AG08395 (cell line): ENCODE results near the gene PPFIA2.

Experiments
- DNase-seq: peaks from one replicate; pipeline ENCODE4 v3.0.0; 2012; ENCODE audit warnings: mixed read lengths, low spot score

Gene PPFIA2

GRCh38 chr12:81450920-81451739, 308.0 kb downstream of the PPFIA2 start:
- DNase-seq = peak; percentile 58

- no peak for DNase-seq
Observed at GRCh38 chr12:81441629-81442028, 317.5 kb downstream of the PPFIA2 start.

GRCh38 chr12:81440001-81440400, 319.1 kb downstream of the PPFIA2 start:
- no peak for DNase-seq

DNA sequence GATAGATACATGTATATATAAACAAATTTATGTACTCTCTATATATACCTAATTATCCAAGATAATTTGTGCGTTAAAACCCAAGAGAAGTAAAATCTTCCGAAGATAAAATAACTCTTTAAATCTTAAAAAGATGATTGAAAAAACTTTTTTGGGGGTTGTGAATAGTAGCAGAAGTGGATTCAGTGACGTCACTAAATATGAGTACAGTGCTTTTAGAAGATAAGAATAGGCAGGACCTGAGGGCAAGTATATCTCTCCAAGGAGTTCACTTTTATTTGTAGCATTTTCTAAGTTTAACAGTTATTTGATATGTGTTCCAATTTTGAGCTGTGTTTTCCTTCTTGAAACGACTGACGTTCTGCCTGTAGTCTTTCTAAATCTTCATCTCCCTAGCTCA, 319.8 kb downstream of the PPFIA2 start:
- no peak for DNase-seq

- no peak for DNase-seq
Observed at GRCh38 chr12:81417056-81417455, 342.1 kb downstream of the PPFIA2 start.

GRCh38 chr12:81416571-81416970, 342.6 kb downstream of the PPFIA2 start:
- no peak for DNase-seq

DNA sequence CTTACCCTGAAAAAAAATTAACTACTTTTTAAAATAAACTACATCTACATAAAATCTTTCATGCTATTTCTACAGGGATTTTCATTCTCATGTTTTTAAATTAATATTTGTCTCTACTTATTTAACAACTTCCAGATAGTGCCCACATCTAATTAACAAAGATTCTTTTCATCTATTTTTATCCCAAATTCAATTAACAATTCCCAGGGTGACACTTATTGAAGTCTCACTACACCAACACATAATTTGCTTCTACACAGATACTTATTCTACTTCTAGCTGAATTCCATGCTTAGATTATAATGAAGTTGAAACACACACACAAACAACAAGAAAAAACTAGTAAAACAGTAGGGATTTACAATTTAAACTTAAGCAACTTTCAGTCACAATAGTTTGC, 344.7 kb downstream of the PPFIA2 start:
- DNase-seq = no peak

DNA sequence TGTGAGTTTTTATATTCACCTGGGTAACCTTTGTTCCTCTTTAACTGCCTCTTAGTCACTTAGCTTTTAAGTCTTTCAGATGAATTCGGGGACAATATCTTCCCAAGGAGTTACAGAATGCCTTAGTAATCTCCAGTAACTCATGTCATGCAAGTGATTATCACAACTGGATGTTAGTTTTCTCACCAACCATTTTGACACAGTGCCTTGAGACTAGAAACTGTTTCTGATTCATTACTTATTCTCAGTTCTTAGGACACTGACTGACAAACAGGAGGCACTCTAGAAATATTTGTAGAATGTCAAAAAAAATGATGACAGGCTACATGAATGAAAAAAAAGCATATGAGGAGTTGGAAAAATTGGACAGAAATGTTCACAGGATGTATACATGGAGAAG, 346.2 kb downstream of the PPFIA2 start:
- DNase-seq = no peak

- no peak for DNase-seq
Observed at GRCh38 chr12:81403348-81403747, 355.8 kb downstream of the PPFIA2 start.

GRCh38 chr12:81401241-81401640, 357.9 kb downstream of the PPFIA2 start:
- DNase-seq = no peak

DNA sequence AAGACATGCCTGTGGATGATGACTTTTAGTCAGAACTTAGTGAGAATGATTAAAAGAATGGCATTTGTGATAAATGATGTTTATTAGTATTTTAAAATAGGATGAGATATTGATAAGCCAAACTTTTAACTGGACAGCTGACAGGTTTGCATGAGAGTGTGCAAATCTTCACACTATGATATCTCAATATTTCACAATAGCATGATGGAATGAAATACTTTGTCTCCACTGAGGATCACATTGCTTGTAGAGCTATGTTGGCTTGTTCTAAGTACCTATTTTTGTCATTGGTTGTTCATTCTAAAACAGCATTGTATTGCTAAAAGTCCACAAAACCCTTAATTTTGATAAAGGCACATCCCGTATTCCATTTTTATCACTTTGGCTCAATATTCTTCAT, 359.1 kb downstream of the PPFIA2 start:
- DNase-seq = no peak

DNA sequence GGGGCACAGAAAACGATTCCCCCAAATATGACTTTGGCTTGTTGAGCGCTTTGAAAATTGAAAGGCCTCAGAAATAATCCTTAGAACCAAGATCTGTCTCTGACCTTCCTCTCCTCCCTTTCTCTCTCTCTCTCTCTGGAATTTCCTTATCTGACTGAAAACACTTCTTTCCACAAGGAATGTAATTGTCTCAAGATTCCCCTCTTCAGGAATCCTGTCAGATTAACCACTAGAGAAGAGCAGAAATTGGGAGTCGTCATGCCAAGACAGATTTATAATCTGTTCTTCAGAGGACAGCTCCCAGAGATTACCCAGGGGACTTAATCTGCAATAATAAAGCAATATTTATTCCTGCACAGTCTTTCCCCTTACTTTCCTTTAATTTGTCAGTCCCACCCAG, 363.7 kb downstream of the PPFIA2 start:
- no peak for DNase-seq

DNA sequence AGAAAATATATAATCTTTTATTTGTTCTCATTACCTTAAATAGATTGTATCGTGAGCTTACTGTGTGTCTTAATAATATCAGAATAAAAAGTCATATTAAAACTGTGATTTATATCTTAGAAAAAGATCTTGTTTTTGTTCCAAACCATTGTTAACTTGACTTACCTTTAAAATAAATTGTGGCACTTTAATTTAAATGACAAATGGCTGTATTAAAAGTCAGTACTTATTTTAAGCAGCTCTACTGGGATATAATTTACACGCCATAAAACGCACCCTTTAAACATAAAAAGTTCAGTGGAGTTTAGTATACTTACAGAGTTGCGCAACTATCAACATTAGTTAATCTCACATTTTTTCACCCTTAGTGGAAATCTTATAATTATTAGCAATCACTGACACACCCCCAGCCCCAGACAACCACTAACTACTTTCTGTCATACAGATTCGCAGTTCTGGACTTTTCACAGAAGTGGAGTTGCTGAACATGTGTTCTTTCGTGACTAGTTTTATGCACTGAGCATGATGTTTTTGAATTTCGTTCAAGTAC, 369.5 kb downstream of the PPFIA2 start:
- no peak for DNase-seq

- no peak for DNase-seq
Observed at GRCh38 chr12:81386101-81386500, 373.0 kb downstream of the PPFIA2 start.

- DNase-seq = no peak
Observed at GRCh38 chr12:81381951-81382350, 377.2 kb downstream of the PPFIA2 start.

DNA sequence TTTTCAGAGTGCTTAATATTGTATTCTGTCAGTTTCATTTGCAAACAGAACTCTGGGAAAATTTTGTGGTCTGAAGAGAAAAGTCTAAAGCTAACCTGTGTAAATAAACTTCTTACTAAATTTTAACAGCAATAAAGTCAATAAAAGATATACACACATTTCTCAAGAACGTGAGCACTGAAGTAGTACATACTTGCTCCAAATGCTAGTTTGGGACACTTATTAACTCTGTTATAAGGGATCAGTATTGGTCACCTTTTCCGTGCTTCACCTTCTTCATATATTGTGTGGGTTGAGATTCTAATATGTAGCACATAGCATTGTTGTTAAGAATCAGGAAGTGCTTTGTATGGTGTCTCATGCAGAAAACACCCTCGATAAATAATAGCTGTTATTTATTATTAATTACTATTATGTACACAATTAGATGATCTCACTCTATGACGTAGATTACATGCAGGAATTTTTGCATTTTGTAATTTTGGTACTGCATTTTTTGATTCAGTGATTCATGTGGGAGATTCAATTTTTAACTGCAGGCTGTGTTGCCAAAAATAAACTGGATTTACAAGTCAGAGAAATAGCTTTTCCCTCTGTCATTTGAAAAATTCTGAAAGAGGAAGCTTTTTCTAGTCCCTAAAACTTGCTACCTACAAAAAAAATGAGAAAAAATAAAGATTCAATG, 380.4 kb downstream of the PPFIA2 start:
- DNase-seq = no peak

- DNase-seq = no peak
Observed at GRCh38 chr12:81377771-81378170, 381.4 kb downstream of the PPFIA2 start.

GRCh38 chr12:81375969-81376368, 383.2 kb downstream of the PPFIA2 start:
- no peak for DNase-seq

DNA sequence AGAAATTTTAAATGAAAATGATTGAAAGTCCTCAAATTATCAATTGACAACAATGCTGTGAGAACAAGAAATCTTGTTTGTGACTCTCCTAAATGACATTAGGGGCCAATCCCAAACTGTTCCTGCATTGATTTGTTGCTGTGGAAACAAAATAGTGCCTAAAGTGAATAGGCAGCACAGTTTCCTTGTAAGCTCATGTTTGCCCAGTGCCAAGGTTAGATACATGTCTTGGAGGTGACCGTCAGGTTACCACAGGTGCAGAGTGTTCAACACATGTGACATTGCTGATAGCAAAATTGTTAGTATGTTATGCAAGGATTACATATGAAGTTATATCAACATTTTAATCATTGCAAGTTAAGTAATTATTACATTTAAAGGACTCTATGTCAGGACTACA, 388.7 kb downstream of the PPFIA2 start:
- DNase-seq = no peak

DNA sequence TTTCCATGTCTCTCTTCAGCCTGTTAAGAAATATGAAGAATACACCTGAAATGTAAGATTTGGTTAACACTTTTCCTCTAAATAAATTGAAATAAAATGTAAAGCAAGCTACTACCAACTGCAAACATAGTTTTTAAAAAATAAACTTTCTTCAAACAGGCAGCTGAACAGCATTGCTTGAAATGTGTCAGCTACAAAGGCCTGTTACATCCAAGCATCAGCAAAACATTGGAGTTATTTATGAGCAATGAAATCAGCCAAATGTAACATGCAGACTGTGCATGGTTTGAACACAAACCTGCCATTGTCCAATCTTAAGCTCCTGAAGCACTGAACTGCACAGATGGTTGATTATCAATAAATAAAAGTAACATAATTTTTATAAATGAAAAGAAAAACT, 390.0 kb downstream of the PPFIA2 start:
- DNase-seq = no peak

GRCh38 chr12:81365284-81365683, 393.9 kb downstream of the PPFIA2 start:
- DNase-seq = no peak

DNA sequence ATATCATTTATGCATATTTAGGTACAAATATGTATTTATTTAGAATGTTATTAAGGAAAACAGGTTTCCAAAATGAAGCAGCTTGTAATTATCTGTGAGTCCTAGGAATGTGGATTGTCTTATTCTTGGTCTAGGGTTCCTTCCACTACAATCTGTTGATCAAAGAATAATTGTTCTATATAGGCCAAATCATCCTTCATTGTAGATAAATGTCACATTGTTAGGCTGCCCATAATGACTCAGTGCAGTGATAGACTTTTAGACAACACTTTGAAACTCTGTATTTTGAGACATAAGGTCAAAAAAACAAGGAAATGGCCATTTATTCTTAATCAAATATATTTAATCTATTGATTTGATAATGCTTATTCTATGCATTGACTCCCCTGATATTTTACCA, 398.2 kb downstream of the PPFIA2 start:
- no peak for DNase-seq

DNA sequence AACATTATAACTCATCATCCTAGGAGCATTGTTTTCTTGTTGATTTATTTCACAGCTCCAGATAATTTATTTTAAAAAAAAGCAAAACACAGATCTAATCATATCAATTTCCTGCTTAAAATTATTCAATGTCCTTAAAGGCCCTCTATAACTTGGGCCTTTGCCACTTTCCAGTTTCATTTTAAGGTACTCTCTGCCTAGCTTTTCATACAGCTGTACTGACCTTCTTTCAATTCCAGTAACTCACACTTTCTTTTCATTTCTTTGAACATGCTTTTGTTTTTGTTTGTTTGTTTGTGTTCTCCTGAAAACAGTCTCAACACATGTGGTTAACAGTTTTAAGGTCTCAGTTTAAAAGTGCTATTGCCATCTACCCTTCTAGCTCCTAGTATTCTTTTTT, 399.4 kb downstream of the PPFIA2 start:
- DNase-seq = no peak
